SK-N-SH (cell line): ENCODE data around the gene UPP1. TPM values are rescaled to one million over a fixed set of nuclear protein-coding genes. Genes with fewer than 3 reads are reported as not detected.
"Not testable (repeated sequence)": the region's sequence is repeated elsewhere in the genome, so short reads cannot be mapped to it uniquely, and the experiment has no call there.

Experiments
- CTCF ChIA-PET: fragments of 300-600, 350-600 bp; formaldehyde crosslinking; extraction: SDS; loops from one replicate; lab custom pipeline; 2021; lab: Yijun Ruan, JAX
- POLR2A ChIA-PET: fragments of 350-600 bp; sonication (Branson Sonifier 250); formaldehyde crosslinking; extraction: SDS; loops from one replicate; lab custom pipeline; 2020; ENCODE audit warnings: antibody characterized with exemption, inconsistent platforms; lab: Yijun Ruan, JAX
- DNase-seq: peaks from one replicate; pipeline ENCODE4 v3.0.0; 2012
- H2AFZ ChIP-seq: fragments of 200-600 bp; sonication (generic); 2 replicates; pipeline ENCODE4 v1.8.1; 2016; ENCODE audit warnings: antibody characterized with exemption, mild to moderate bottlenecking, low read depth
- H3F3A ChIP-seq: fragments of 200-600 bp; sonication (generic); replicated peaks from 2 replicates; pipeline ENCODE3; 2016; ENCODE audit warnings: antibody characterized with exemption, mild to moderate bottlenecking; ENCODE audit not compliant: insufficient read depth
- H3K27ac ChIP-seq, 2 experiments: fragments of 200-500 bp in 1 of 2; fragments of 200-600 bp in 1 of 2; sonication (Bioruptor generic) in 1 of 2; sonication (generic), shearing (Covaris generic) in 1 of 2; 2 replicates each; pipeline versions ENCODE4 v1.5.1 to v1.6.1; 2014 to 2016; ENCODE audit warnings: low read depth in 2 of 2, inconsistent platforms in 1 of 2, low read length in 1 of 2, mild to moderate bottlenecking in 1 of 2, mixed read lengths in 1 of 2
- H3K27me3 ChIP-seq: fragments of 200-600 bp; sonication (generic), shearing (Covaris generic); 2 replicates; pipeline ENCODE4 v1.6.1; 2016; ENCODE audit warnings: mixed run types; ENCODE audit not compliant: insufficient read depth
- H3K36me3 ChIP-seq, 2 experiments: fragments of 200-500 bp in 1 of 2; fragments of 200-600 bp in 1 of 2; sonication (Bioruptor generic) in 1 of 2; sonication (generic) in 1 of 2; replicated peaks in 1 of 2; 2 replicates each; pipeline versions ENCODE3 to v1.5.1; 2014 to 2016; ENCODE audit warnings: low read length in 1 of 2, mild to moderate bottlenecking in 1 of 2; ENCODE audit not compliant: insufficient read depth in 2 of 2, control insufficient read depth in 1 of 2
- H3K4me1 ChIP-seq, 2 experiments: fragments of 200-500 bp in 1 of 2; fragments of 200-600 bp in 1 of 2; sonication (Bioruptor generic) in 1 of 2; sonication (generic), shearing (Covaris generic) in 1 of 2; 2 replicates each; pipeline versions ENCODE4 v1.5.1 to v1.6.1; 2014 to 2016; ENCODE audit warnings: low read depth in 1 of 2, low read length in 1 of 2, mixed run types in 1 of 2; ENCODE audit not compliant: insufficient read depth in 2 of 2, control insufficient read depth in 1 of 2
- H3K4me2 ChIP-seq: fragments of 200-600 bp; sonication (generic), shearing (Covaris generic); 2 replicates; pipeline ENCODE4 v1.6.1; 2017; ENCODE audit warnings: mixed run types
- H3K4me3 ChIP-seq, 2 experiments: fragments of 200-500 bp in 1 of 2; fragments of 200-600 bp in 1 of 2; sonication (Bioruptor generic) in 1 of 2; sonication (generic), shearing (Covaris generic) in 1 of 2; 2 replicates each; pipeline versions ENCODE4 v1.5.1 to v1.8.1; 2014 to 2016; ENCODE audit warnings: low read depth in 2 of 2, inconsistent platforms in 1 of 2, low read length in 1 of 2, mild to moderate bottlenecking in 1 of 2, mixed read lengths in 1 of 2, moderate library complexity in 1 of 2
- H3K79me2 ChIP-seq: fragments of 200-600 bp; sonication (generic); 2 replicates; pipeline ENCODE4 v1.8.1; 2017; ENCODE audit warnings: mild to moderate bottlenecking; ENCODE audit not compliant: insufficient read depth
- H3K9ac ChIP-seq: fragments of 200-600 bp; sonication (generic); 2 replicates; pipeline ENCODE4 v1.6.1; 2017; ENCODE audit warnings: mixed run types
- H3K9me2 ChIP-seq: fragments of 200-600 bp; sonication (generic); 2 replicates; pipeline ENCODE4 v1.6.1; 2017; ENCODE audit warnings: mixed run types
- H3K9me3 ChIP-seq: fragments of 200-600 bp; sonication (generic); 2 replicates; pipeline ENCODE4 v1.6.1; 2017; ENCODE audit warnings: mixed run types, mild to moderate bottlenecking, moderate library complexity
- H4K20me1 ChIP-seq: fragments of 200-600 bp; sonication (generic); 2 replicates; pipeline ENCODE4 v1.6.1; 2017; ENCODE audit warnings: mild to moderate bottlenecking, mixed run types; ENCODE audit not compliant: insufficient read depth
- CTCF ChIP-seq: fragments of 200-600 bp; sonication (generic); IDR thresholded peaks from 2 replicates; pipeline ENCODE4 v1.6.1; 2017; ENCODE audit warnings: antibody characterized with exemption, mild to moderate bottlenecking, moderate library complexity
- EZH2phosphoT487 ChIP-seq: fragments of 200-600 bp; sonication (generic); IDR thresholded peaks from 2 replicates; pipeline ENCODE4 v1.6.1; 2017; ENCODE audit warnings: low read depth, mixed run types, mild to moderate bottlenecking, antibody characterized with exemption, moderate library complexity, borderline replicate concordance
- FOXM1 ChIP-seq: IDR thresholded peaks from 2 replicates; pipeline ENCODE4 v1.4.0; 2012; ENCODE audit warnings: low read depth, mild to moderate bottlenecking
- IRF3 ChIP-seq: fragments of 150-350 bp; IDR thresholded peaks from 2 replicates; pipeline ENCODE4 v1.6.1; 2016; ENCODE audit warnings: mild to moderate bottlenecking, low read depth, low read length
- MAX ChIP-seq: IDR thresholded peaks from 2 replicates; pipeline ENCODE4 v1.4.0; 2012; ENCODE audit warnings: low read depth
- PBX3 ChIP-seq: IDR thresholded peaks from 2 replicates; pipeline ENCODE4; 2012
- POLR2AphosphoS5 ChIP-seq: IDR thresholded peaks from 2 replicates; pipeline ENCODE4 v1.6.1; 2012; ENCODE audit warnings: low read depth, low read length
- RAD21 ChIP-seq: IDR thresholded peaks from 2 replicates; pipeline ENCODE4 v1.6.1; 2012; ENCODE audit warnings: mild to moderate bottlenecking, low read length
- SMC3 ChIP-seq: IDR thresholded peaks from 2 replicates; pipeline ENCODE4 v1.6.1; 2012; ENCODE audit warnings: low read depth, low read length, improper control_type of control experiment
- TEAD4 ChIP-seq: IDR thresholded peaks from 2 replicates; pipeline ENCODE4 v1.4.0; 2012; ENCODE audit warnings: mild to moderate bottlenecking, borderline replicate concordance; ENCODE audit not compliant: insufficient read depth
- ZBTB33 ChIP-seq: IDR thresholded peaks from 2 replicates; pipeline ENCODE4 v1.4.0; 2012; ENCODE audit warnings: low read depth, borderline replicate concordance
- WGBS: methylation state at CpG from one replicate; pipeline ENCODE4 v1.1.6; 2017; ENCODE audit warnings: low lambda C conversion rate; 5-methylcytosine and 5-hydroxymethylcytosine counted together
- polyA plus RNA-seq, 3 experiments: library from polyadenylated mRNA; depleted of rRNA; stranded (reverse); fragments of >200 nt; gene quantifications; 2 replicates each; pipeline ENCODE4 v1.2.3, GENCODE V29; 2012

UPP1 gene
- polyA plus RNA-seq, 1 of the 3 experiments (the other 2 are of a cell fraction): 56.9 TPM

- 16% methylated on average over 4 of the region's 4 CpGs for WGBS
- DNase-seq: no peak
- Histone ChIP-seq H3K36me3 (no peaks in the 10 kb centered on the region), H2AFZ (no peak overlapping the region), H3K9ac (no peak overlapping the region), H3K4me3 (no peak overlapping the region), H3K79me2 (no peaks in the 10 kb centered on the region), H3K27ac (no peak overlapping the region)
- CTCF ChIA-PET: no interaction called here
- TF ChIP-seq EZH2phosphoT487 (no peak), CTCF (no peak), TEAD4 (no peak)
- TF ChIP-seq, all 33 proteins: peak for 0
- H3K27me3 ChIP-seq: peaks cover 74% of the 10 kb centered on the region
- no peak overlapping the region for H3K4me2 ChIP-seq
- H3K4me1 ChIP-seq: no peaks in the 10 kb centered on the region
- no peaks in the 10 kb centered on the region for H3F3A ChIP-seq
- no peaks in the 10 kb centered on the region for H3K9me2 ChIP-seq
- no peaks in the 10 kb centered on the region for H4K20me1 ChIP-seq
- POLR2A ChIA-PET: no interaction called here
- H3K9me3 ChIP-seq: no peaks in the 10 kb centered on the region
Observed at GRCh38 chr7:48147078-48147591, 58.1 kb downstream of the UPP1 start.

- H3K27me3 ChIP-seq: peaks cover 74% of the 10 kb centered on the region
- H3K79me2 ChIP-seq, H3K9me3 ChIP-seq, H3F3A ChIP-seq, H3K27ac ChIP-seq, H4K20me1 ChIP-seq, H3K9me2 ChIP-seq, H3K36me3 ChIP-seq, H3K4me2 ChIP-seq, DNase-seq, POLR2A ChIA-PET, H3K4me3 ChIP-seq, H2AFZ ChIP-seq, H3K4me1 ChIP-seq, H3K9ac ChIP-seq: not testable (repeated sequence)
- CTCF ChIA-PET: interaction anchor here (1.2 kb wide), 1 partner anchor 203 kb away, joined by 3 read pairs; no protein-coding TSS in a partner anchor
- WGBS: 12% methylated on average over 7 of the region's 7 CpGs
Observed at GRCh38 chr7:48147690-48148089, 58.6 kb downstream of the UPP1 start.

- WGBS: 18% methylated on average over 2 of the region's 2 CpGs
- Histone ChIP-seq H3K36me3 (no peaks in the 10 kb centered on the region), H3K4me3 (no peak overlapping the region), H4K20me1 (no peaks in the 10 kb centered on the region), H3K4me2 (no peak overlapping the region), H2AFZ (no peak overlapping the region), H3K27ac (no peak overlapping the region), H3K9ac (no peak overlapping the region), H3F3A (no peaks in the 10 kb centered on the region), H3K9me2 (no peaks in the 10 kb centered on the region), H3K27me3 (peaks cover 74% of the 10 kb centered on the region), H3K4me1 (no peaks in the 10 kb centered on the region), H3K79me2 (no peaks in the 10 kb centered on the region), H3K9me3 (no peaks in the 10 kb centered on the region)
- CTCF ChIA-PET: interaction anchor here (1.0 to 1.2 kb wide), 2 partner anchors 16 to 204 kb away, joined by 3 read pairs; no protein-coding TSS in a partner anchor
- no peak for DNase-seq
- POLR2A ChIA-PET: no interaction called here
- TF ChIP-seq IRF3 (no peak), TEAD4 (no peak), ZBTB33 (no peak), MAX (no peak), RAD21 (no peak), CTCF (no peak), FOXM1 (no peak), PBX3 (no peak), POLR2AphosphoS5 (no peak), SMC3 (no peak)
Observed at GRCh38 chr7:48148311-48148710, 59.2 kb downstream of the UPP1 start.
